ENCODE results near the gene RIGI. TPM values are rescaled to one million over a fixed set of nuclear protein-coding genes. Genes with fewer than 3 reads are reported as not detected.

RIGI gene
- polyA plus RNA-seq, 1 of the 3 experiments (the other 2 are of a cell fraction): 1.5 TPM

GRCh38 chr9:32554591-32554990, 28.6 kb upstream of the RIGI start:
- no peak for DNase-seq
- ChIA-PET POLR2A (no interaction called here), CTCF (interaction anchor here (0.6 to 3.3 kb wide), 3 partner anchors 26 to 176 kb away, joined by 3 to 19 read pairs (median 8); no protein-coding TSS in a partner anchor)
- Histone ChIP-seq H3K27ac (ENCODE audit: low read depth in 2 of 2, low read length in 1 of 2) (no peak overlapping the region), H3K9me2 (no peaks in the 10 kb centered on the region), H3K36me3 (replicated peaks in 1 of 2; ENCODE audit: control insufficient read depth in 1 of 2, insufficient read depth in 2 of 2, low read length in 1 of 2) (peaks cover 3 to 5% of the 10 kb centered on the region in 2 experiments), H3K4me2 (no peak overlapping the region), H3K79me2 (ENCODE audit: insufficient read depth) (peaks cover 61% of the 10 kb centered on the region), H3K9me3 (no peaks in the 10 kb centered on the region), H3K9ac (no peak overlapping the region), H3F3A (replicated peaks; ENCODE audit: insufficient read depth) (peaks cover 22% of the 10 kb centered on the region), H3K4me3 (ENCODE audit: low read depth in 2 of 2, low read length in 1 of 2) (no peak overlapping the region), H2AFZ (ENCODE audit: low read depth) (no peak overlapping the region), H3K27me3 (ENCODE audit: insufficient read depth) (no peaks in the 10 kb centered on the region), H4K20me1 (ENCODE audit: insufficient read depth) (peaks cover 9% of the 10 kb centered on the region), H3K4me1 (ENCODE audit: control insufficient read depth in 1 of 2, insufficient read depth in 2 of 2, low read depth in 1 of 2, low read length in 1 of 2) (peaks cover 0 to 2% of the 10 kb centered on the region in 2 experiments; a peak in 2 of 4 replicates)
- no peak for TF ChIP-seq TEAD4 (IDR thresholded peaks at IDR 0.05; ENCODE audit: borderline replicate concordance, insufficient read depth)
- TF ChIP-seq, protein P1, sequence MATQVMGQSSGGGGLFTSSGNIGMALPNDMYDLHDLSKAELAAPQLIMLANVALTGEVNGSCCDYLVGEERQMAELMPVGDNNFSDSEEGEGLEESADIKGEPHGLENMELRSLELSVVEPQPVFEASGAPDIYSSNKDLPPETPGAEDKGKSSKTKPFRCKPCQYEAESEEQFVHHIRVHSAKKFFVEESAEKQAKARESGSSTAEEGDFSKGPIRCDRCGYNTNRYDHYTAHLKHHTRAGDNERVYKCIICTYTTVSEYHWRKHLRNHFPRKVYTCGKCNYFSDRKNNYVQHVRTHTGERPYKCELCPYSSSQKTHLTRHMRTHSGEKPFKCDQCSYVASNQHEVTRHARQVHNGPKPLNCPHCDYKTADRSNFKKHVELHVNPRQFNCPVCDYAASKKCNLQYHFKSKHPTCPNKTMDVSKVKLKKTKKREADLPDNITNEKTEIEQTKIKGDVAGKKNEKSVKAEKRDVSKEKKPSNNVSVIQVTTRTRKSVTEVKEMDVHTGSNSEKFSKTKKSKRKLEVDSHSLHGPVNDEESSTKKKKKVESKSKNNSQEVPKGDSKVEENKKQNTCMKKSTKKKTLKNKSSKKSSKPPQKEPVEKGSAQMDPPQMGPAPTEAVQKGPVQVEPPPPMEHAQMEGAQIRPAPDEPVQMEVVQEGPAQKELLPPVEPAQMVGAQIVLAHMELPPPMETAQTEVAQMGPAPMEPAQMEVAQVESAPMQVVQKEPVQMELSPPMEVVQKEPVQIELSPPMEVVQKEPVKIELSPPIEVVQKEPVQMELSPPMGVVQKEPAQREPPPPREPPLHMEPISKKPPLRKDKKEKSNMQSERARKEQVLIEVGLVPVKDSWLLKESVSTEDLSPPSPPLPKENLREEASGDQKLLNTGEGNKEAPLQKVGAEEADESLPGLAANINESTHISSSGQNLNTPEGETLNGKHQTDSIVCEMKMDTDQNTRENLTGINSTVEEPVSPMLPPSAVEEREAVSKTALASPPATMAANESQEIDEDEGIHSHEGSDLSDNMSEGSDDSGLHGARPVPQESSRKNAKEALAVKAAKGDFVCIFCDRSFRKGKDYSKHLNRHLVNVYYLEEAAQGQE (IDR thresholded peaks at IDR 0.05; ENCODE audit: low read depth, low read length): no peak
- TF ChIP-seq ZBTB33 (IDR thresholded peaks at IDR 0.05; ENCODE audit: borderline replicate concordance, low read depth): no peak
- TF ChIP-seq TAF1 (IDR thresholded peaks at IDR 0.05; ENCODE audit: borderline replicate concordance, low read depth, low read length): no peak
- TF ChIP-seq FOXJ3 (CRISPR knock-in tag; IDR thresholded peaks at IDR 0.05): no peak

DNA sequence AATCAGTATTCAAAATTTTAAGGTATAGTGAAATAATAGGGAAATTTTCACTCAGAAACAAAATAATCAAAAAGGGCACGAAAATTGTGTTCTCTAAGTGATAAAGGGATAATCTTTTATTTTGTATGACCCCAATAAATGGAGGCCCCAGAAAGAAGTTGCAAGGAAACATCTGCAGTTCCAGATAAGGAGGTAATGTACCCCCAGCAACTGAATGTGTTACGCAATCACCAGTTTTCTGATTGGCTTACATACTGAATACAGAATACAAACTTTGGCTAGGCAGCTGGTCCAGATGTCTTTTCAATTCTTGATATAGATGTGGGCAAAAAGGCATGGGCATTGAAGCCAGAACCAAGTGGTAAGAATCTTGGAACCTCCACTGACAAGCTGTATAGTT, 28.1 kb upstream of the RIGI start:
- no peak overlapping the region for H3K9ac ChIP-seq
- H3K79me2 ChIP-seq (ENCODE audit: insufficient read depth): peaks cover 64% of the 10 kb centered on the region
- no peak overlapping the region for H3K4me3 ChIP-seq (ENCODE audit: low read depth in 2 of 2, low read length in 1 of 2)
- peaks cover 25% of the 10 kb centered on the region for H3F3A ChIP-seq (replicated peaks; ENCODE audit: insufficient read depth)
- no peak for DNase-seq
- CTCF ChIA-PET: interaction anchor here (0.7 to 3.3 kb wide), 4 partner anchors 9 to 175 kb away, joined by 3 to 19 read pairs (median 8); no protein-coding TSS in a partner anchor
- no peak overlapping the region for H3K27ac ChIP-seq (ENCODE audit: low read depth in 2 of 2, low read length in 1 of 2)
- peaks cover 5 to 7% of the 10 kb centered on the region in 2 experiments for H3K36me3 ChIP-seq (replicated peaks in 1 of 2; ENCODE audit: control insufficient read depth in 1 of 2, insufficient read depth in 2 of 2, low read length in 1 of 2)
- peaks cover 12% of the 10 kb centered on the region for H4K20me1 ChIP-seq (ENCODE audit: insufficient read depth)
- peaks cover 0 to 2% of the 10 kb centered on the region in 2 experiments; a peak in 2 of 4 replicates for H3K4me1 ChIP-seq (ENCODE audit: control insufficient read depth in 1 of 2, insufficient read depth in 2 of 2, low read depth in 1 of 2, low read length in 1 of 2)
- TF ChIP-seq, protein P2, sequence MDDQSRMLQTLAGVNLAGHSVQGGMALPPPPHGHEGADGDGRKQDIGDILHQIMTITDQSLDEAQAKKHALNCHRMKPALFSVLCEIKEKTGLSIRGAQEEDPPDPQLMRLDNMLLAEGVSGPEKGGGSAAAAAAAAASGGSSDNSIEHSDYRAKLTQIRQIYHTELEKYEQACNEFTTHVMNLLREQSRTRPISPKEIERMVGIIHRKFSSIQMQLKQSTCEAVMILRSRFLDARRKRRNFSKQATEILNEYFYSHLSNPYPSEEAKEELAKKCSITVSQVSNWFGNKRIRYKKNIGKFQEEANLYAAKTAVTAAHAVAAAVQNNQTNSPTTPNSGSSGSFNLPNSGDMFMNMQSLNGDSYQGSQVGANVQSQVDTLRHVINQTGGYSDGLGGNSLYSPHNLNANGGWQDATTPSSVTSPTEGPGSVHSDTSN (IDR thresholded peaks at IDR 0.05): no peak
- TF ChIP-seq RXRA (IDR thresholded peaks at IDR 0.05; ENCODE audit: borderline replicate concordance, low read depth) (no peak), MXI1 (IDR thresholded peaks at IDR 0.05; ENCODE audit: low read depth, low read length) (no peak), SIN3A (IDR thresholded peaks at IDR 0.05; ENCODE audit: borderline replicate concordance, low read depth, low read length) (no peak), FOSL2 (IDR thresholded peaks at IDR 0.05; ENCODE audit: borderline replicate concordance, low read depth) (no peak), EZH2phosphoT487 (IDR thresholded peaks at IDR 0.05; ENCODE audit: borderline replicate concordance, low read depth) (no peak), SMC3 (IDR thresholded peaks at IDR 0.05; ENCODE audit: low read depth, low read length) (no peak), JUND (IDR thresholded peaks at IDR 0.05) (no peak)
- no peak overlapping the region for H2AFZ ChIP-seq (ENCODE audit: low read depth)
- no peaks in the 10 kb centered on the region for H3K27me3 ChIP-seq (ENCODE audit: insufficient read depth)
- no peak overlapping the region for H3K4me2 ChIP-seq
- H3K9me2 ChIP-seq: no peaks in the 10 kb centered on the region
- 94% methylated on average over 2 of the region's 2 CpGs for WGBS (ENCODE audit: low lambda C conversion rate)
- POLR2A ChIA-PET: no interaction called here
- no peaks in the 10 kb centered on the region for H3K9me3 ChIP-seq

Data from SK-N-SH (cell line).